GM19467 (cell line): ENCODE results near the gene DUSP14.

ENCODE experiments used
- ATAC-seq: cut with Tn5 transposase; IDR thresholded peaks from one replicate; pipeline ENCODE4 v1.9.1; 2021; ENCODE audit warnings: mild to moderate bottlenecking, moderate library complexity; ENCODE audit not compliant: unreplicated experiment

DUSP14 gene

DNA sequence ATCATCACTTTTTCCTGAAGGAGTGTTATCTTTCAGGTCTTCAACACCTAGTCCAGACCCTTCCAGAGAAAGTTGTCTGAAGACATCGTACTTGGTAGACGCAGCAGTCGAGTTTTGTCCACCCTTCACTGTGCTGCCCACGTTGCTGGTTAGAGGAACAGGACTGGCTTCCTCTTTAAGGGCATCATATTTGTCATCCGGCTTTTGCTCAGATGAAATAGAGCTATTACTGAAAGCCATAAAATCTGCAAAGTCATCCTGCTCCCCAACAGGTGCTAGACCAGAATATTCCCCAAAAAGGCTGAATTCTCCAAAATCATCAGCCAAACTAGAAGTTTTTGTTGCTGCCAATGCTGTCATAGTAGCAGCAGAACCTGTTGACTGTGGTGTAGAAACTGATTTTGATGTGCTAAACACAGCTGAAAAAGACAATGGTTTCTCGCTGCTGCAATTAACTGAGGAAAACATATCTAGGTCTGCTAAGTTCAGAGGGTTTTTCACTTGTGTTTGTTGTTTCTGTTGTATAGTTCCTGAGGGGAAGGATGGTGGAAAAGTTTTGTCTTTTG is 63.8 kb downstream of the DUSP14 start:
- ATAC-seq: no peak

DNA sequence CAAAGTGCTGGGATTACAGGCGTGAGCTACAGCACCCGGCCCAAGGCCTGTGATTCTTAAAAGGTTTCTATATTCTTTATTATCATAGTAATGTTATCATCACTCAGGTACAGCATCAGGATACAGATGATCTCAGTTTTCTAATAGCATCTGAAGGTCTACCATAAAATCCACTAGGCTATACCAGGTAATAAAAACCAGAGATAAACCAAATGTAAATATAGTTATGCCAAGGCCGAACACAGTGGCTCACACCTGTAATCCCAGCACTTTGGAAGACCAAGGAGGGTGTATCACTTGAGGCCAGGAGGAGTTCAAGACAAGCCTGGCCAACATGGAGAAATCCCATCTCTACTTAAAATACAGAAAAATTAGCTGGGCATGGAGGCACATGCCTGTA is 65.7 kb downstream of the DUSP14 start:
- no peak for ATAC-seq

DNA sequence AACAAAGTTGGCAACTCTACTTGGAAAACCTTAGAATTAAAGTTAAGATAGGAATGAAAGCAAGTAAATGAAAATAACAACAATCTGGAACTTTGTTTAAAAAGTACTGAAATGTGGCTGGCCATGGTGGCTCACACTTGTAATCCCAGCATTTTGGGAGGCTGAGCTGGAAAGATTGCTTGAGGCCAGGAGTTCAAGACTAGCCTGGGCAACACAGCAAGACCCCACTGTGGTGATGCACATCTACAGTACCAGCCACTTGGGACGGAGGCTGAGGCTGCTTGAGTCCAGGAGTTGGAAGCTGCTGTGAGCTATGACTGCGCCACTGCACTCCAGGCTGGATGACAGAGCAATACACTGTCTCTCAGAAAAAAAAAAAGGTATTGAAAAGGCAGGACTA is 67.8 kb downstream of the DUSP14 start:
- ATAC-seq: no peak

DNA sequence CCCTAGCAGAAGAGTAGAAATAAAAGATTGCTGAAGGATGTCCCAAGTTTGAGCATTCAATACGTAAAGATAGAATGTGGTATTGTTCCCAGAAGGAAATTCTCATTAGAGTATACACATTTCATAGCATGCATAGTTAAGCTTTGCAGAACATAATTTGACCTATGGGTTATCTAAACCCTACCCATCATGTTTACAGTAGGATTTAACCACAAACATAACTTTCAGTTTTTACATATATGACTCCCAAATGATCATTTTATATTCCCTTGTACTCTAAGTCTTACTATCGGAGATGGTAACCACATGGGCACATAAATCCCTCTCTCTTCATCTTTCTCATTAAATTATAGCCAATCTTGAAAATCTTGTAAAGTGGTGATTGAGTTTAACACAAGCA is 68.6 kb downstream of the DUSP14 start:
- no peak for ATAC-seq

GRCh38 chr17:37562016-37562745 is 72.5 kb downstream of the DUSP14 start:
- no peak for ATAC-seq
